GM19043 (cell line): ENCODE data around the gene EXOC3.
"Not testable (repeated sequence)": the region's sequence is repeated elsewhere in the genome, so short reads cannot be mapped to it uniquely, and the experiment has no call there.

Experiments
- ATAC-seq: cut with Tn5 transposase; IDR thresholded peaks from one replicate; pipeline ENCODE4 v1.9.1; 2021; ENCODE audit warnings: low read depth; ENCODE audit not compliant: unreplicated experiment

The EXOC3 gene

DNA sequence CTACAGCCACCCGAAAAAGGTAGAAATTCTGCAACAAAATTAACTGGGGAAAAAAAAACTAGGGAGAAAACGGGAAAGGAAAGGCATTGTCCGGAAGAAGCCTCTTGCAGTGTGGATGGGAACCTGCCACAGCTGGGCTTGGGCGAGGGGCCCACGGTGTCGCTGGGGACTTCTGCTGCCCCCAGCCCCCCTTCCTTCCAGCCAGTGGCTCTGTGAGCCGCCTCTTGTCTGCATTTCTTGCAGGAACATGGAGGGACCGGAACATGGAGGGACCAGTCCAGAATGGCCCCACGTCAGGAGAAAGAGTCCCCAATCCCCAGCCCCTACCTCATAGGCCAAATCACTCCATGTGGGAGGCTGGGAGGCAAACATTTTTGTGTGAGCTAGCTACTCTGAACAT lies 36.9 kb upstream of the EXOC3 start:
- no peak for ATAC-seq

DNA sequence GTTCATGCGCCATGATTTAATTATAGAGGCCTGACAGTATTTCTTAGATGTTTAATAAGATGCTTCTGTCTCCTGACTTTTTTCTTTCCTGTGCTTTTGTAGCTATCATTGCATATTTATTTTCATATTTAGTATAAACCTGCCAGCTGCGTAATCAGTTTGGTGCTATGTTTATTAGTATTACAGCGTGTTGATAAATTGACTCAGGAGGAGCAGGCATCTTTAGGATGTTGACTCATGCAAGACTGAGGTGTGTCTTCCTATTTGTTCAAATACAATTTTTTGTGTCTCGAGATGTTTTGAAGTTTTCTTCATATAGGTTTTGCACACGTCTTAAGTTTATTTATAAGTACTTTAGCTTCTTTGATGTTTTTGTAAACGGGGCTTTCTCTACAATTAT lies 35.9 kb upstream of the EXOC3 start:
- no peak for ATAC-seq

GRCh38 chr5:407801-408268 lies 35.1 kb upstream of the EXOC3 start:
- no peak for ATAC-seq

GRCh38 chr5:410911-411517 lies 32.0 kb upstream of the EXOC3 start:
- no peak for ATAC-seq

DNA sequence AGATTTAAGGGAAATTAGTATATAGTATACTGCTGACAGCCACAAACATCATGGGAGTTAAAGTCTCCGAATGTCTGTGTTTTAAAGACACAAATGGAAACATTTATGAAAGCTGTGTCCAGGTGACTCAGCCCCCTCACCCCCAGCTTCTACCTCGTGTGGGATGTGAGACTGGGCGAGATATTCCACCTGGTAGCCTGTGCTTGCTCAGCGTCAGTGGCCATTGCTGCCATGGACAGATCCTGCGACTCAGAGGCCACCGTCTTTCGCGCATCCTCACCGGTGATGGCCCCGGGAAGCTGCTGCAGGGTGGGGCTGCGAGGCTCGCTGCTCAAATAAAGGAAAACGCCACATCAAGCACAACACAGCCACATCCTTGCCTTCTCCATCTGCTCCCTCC lies 31.2 kb upstream of the EXOC3 start:
- ATAC-seq: no peak

- ATAC-seq: not testable (repeated sequence)
Observed at GRCh38 chr5:414991-415927, 27.7 kb upstream of the EXOC3 start.

GRCh38 chr5:415928-416635 lies 26.9 kb upstream of the EXOC3 start:
- ATAC-seq: no peak

DNA sequence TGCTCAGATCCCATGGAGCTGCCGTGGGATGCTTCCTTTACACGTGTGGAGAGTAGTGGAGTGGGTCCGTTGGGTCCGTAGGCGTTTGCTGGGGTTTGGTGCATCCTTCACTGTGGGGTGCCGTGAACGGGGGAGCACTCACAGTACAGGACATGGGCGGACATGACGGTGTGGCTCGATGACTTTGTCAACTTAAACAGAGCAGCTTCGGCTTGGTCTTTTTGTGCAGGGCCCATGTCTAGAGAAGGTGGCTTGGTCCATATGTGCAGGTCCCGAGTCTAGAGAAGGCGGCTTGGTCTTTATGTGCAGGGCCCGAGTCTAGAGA lies 26.4 kb upstream of the EXOC3 start:
- ATAC-seq: no peak

DNA sequence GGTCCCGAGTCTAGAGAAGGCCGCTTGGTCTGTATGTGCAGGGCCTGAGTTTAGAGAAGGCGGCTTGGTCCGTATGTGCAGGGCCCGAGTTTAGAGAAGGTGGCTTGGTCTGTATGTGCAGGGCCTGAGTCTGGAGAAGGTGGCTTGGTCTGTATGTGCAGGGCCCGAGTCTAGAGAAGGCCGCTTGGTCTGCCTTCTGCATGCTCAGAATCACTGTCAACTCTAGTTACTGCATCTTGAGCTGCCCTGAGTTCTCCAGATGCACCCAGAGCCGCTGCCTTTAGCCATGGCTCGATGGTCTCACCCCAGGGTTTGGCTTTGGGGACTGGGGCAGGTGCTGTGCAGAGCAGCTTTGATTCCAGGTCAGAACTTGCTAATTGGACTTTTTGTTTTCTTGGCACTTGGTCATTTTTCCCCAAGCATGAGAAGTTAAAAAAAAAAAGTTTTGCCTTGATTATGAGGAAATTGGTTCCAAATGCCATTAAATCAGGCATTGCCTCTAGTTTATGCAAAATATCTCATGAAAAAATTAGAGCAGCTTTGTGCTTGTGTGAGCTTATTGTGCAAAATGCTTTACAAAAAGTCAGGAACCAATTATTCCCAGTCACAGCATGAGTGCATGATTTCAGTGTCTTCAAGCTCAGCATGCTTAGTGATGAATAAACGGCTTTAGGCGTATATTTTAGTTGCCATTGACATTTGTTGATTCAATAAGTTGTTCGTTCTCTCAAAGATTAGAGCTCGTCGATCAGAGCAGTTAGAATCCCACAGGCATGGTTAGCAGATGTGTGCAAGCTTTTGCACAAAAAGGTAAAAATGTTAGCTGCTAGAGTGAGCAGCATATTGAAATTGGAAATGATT lies 25.4 kb upstream of the EXOC3 start:
- no peak for ATAC-seq

DNA sequence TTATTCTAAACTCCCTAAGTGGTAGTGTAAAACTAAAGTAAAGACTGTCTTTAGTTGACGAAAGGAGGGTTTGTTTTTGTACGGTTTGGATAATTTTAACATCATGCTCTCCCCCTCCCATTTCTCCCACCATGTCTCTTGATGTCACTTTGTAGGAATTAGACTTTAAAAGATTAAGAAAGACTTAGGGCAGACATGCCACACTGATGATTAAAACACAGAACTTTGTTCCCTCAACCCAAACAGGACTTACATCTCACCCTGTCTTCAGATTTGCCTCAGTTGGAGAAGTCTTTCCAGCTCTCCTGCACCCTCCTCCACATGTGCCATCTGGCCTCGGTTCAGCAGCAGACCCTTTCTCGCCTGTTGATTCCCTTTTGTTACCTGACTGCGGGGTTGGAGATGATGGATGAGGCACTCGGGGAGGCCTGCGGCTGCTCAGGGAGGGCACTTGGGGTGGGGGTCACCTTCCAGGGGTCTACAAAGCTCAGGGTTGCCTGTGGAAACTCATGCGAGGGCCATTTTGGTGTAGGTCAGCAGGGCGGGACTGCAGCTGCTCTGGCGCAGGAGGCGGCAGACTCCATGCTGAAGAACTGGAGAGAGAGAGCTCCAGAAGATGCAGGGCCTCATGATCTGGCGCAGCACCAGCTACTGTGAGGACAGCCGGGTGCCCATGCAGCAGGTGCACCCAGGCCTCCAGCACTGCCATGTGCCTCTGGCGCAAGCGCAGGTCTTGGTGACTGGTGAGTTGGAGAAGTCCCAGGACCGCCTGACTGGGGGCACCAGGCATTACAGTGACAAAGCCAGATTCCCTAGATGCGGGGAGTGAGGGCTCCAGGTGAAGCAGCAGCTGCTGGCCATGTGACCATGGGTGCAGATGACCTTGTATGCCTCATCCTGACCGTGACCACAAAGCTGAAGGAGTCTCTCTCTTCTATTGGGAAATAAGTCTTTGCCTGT lies 24.5 kb upstream of the EXOC3 start:
- no peak for ATAC-seq

DNA sequence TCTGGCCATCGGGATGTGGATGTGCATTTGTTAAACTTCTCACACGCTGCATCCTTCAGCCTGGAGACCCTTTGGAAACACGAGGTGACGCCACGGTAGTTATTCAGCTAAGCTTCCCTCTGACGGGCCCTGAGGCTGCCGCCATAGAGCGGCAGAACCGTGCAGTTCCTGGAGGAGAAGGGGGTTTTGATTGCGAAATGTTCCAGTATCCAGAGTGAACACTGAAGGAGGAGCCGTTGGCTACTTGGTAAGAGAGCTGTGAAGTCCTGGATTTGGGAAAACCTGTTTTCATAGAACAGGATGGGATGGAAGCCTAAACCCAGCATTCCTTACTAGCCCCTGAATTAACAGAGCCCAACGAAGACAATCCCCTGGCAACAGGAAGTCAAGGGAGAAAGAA lies 23.0 kb upstream of the EXOC3 start:
- no peak for ATAC-seq

GRCh38 chr5:420632-421286 lies 22.2 kb upstream of the EXOC3 start:
- no peak for ATAC-seq

- no peak for ATAC-seq
Observed at GRCh38 chr5:421287-421880, 21.6 kb upstream of the EXOC3 start.

DNA sequence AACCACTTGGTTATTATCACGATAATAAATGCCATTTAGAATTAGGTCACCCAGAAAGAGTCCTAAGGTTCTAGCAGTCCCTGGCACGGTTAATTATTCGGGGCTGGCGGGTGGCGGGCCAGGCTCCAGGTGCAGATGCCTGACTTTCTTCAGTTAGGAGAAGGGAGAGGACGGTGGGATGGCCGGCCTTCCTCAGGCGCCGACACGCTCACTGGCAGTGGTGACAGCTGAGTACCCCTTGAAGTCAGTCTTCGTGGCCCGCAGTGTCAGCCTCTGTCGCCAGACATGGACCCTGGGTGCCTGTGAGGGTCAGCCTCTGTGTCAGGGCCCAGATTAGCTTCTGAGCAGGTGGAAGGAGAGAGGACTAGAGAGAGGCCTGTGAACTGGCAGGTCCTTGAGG lies 21.1 kb upstream of the EXOC3 start:
- ATAC-seq: no peak

DNA sequence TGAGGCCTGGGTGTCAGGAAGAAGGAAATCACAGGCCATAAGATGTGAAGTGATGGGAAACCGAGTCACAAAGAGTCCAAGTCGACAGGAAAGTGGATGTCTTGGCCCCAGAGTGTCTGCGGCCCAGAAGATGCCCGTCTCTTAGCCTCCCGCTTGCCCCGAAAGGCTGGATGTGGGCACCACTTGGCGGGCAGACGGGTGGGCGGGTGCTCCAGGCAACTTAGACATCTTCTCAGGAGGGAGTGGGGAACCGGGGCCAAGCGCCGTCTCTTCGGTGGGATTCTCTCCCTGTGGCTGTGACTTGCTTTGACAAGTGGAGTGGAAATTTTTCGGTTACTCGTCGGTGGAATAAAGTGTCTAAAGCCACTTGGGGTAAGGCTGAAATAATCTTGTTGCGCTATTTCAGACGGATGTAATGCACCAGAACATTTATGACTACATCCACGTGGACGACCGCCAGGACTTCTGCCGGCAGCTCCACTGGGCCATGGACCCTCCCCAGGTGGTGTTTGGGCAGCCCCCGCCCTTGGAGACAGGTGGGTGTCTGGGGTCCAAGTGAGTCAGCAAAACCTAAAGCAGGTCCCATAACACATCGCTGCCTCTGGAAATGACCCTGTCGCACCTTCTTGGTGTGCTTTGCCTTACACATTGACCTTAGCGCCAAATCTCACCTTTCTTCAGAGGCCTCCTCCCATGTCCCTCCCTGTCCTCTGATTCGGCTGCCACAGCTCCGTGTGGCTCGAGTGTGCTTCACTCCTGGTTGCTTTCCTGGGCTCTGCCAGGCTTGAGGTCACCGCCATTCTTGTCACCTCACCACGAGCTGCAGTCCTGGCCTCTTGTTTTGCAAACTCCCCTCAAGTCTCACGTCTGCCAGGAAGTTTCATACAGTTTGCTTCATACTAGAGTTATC lies 20.4 kb upstream of the EXOC3 start:
- ATAC-seq: no peak

GRCh38 chr5:423233-423565 lies 19.8 kb upstream of the EXOC3 start:
- no peak for ATAC-seq

GRCh38 chr5:423626-424261 lies 19.2 kb upstream of the EXOC3 start:
- no peak for ATAC-seq
